Prostate gland (tissue), 2 donors: ENCODE results near the gene GJC1. TPM values are rescaled to one million over a fixed set of nuclear protein-coding genes. Genes with fewer than 3 reads are reported as not detected.

Experiments used
- DNase-seq: peaks from one replicate; pipeline ENCODE4 v3.0.0-alpha.2; 2019; ENCODE audit warnings: low spot score
- H3K27ac ChIP-seq, 2 donors: fragments of 200-600 bp; sonication (generic); 2 replicates each; pipeline ENCODE4 v1.5.1; 2017 to 2019
- H3K27me3 ChIP-seq: fragments of 200-600 bp; sonication (generic); replicated peaks from 2 replicates; pipeline ENCODE4 v1.5.1; 2019; ENCODE audit not compliant: insufficient read depth
- H3K36me3 ChIP-seq, 2 donors: fragments of 200-600 bp; sonication (generic); 1 replicate in 1 of 2; 2 replicates in 1 of 2; pipeline versions ENCODE4 v1.5.1 to v1.8.1; 2017 to 2019
- H3K4me1 ChIP-seq: fragments of 200-600 bp; sonication (generic); replicated peaks from 2 replicates; pipeline ENCODE4 v1.5.1; 2019
- H3K4me3 ChIP-seq, 2 donors: fragments of 200-600 bp; sonication (generic); 2 replicates each; pipeline ENCODE4 v1.5.1; 2017 to 2019
- H3K9me3 ChIP-seq: fragments of 200-600 bp; sonication (generic); 2 replicates; pipeline ENCODE4 v1.5.1; 2017
- POLR2A ChIP-seq: fragments of 450-650 bp; IDR thresholded peaks from one replicate; pipeline ENCODE4 v1.6.1; 2016; ENCODE audit warnings: antibody characterized with exemption, mild to moderate bottlenecking
- POLR2AphosphoS5 ChIP-seq: sonication (generic); formaldehyde crosslinking; IDR thresholded peaks from one replicate; pipeline ENCODE4 v1.6.1; 2017; ENCODE audit warnings: antibody characterized with exemption
- WGBS: methylation state at CpG from one replicate; pipeline ENCODE4 v1.1.5; 2018; 5-methylcytosine and 5-hydroxymethylcytosine counted together
- intact Hi-C: fragments of 100-400 bp; cut with DNase I; formaldehyde crosslinking; loops from one replicate; pipeline ENCODE4 v1.14.2; 2022
- total RNA-seq, 2 donors: library from RNA; depleted of rRNA; stranded (reverse); fragments of >200 nt; gene quantifications; one replicate each; pipeline ENCODE4 v1.1.0, GENCODE V29; 2016
- TF ChIP-seq, protein P1 (sequence below), 4 experiments: fragments of 200-600 bp in 2 of 4; fragments of 450-650 bp in 2 of 4; sonication (generic) in 2 of 4; IDR thresholded peaks; 1 replicate in 3 of 4; 2 replicates in 1 of 4; pipeline ENCODE4 v1.5.1; 2016 to 2019; ENCODE audit warnings: antibody characterized with exemption in 4 of 4, mild to moderate bottlenecking in 2 of 4, moderate library complexity in 2 of 4

GJC1 gene
- total RNA-seq, 2 donors from 2014 or later, result 5.3 to 18.3 TPM

- Histone ChIP-seq H3K4me1 (no peaks in the 10 kb centered on the region), H3K27ac (peak overlapping the region; percentile 51 to 72), H3K4me3 (peak overlapping the region in 1 of 2 donors; percentile 6), H3K27me3 (no peaks in the 10 kb centered on the region), H3K9me3 (no peaks in the 10 kb centered on the region), H3K36me3 (no peaks in the 10 kb centered on the region)
- 85% methylated on average over 9 of the region's 9 CpGs for WGBS
- intact Hi-C loops, result no loop called here
- no peak for TF ChIP-seq POLR2A
- no peak for TF ChIP-seq POLR2AphosphoS5
- TF ChIP-seq, protein P1, sequence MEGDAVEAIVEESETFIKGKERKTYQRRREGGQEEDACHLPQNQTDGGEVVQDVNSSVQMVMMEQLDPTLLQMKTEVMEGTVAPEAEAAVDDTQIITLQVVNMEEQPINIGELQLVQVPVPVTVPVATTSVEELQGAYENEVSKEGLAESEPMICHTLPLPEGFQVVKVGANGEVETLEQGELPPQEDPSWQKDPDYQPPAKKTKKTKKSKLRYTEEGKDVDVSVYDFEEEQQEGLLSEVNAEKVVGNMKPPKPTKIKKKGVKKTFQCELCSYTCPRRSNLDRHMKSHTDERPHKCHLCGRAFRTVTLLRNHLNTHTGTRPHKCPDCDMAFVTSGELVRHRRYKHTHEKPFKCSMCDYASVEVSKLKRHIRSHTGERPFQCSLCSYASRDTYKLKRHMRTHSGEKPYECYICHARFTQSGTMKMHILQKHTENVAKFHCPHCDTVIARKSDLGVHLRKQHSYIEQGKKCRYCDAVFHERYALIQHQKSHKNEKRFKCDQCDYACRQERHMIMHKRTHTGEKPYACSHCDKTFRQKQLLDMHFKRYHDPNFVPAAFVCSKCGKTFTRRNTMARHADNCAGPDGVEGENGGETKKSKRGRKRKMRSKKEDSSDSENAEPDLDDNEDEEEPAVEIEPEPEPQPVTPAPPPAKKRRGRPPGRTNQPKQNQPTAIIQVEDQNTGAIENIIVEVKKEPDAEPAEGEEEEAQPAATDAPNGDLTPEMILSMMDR (IDR thresholded peaks at IDR 0.05), result no peak
- no peak for DNase-seq
Observed at GRCh38 chr17:44796731-44797130, 33.4 kb downstream of the GJC1 start.

DNA sequence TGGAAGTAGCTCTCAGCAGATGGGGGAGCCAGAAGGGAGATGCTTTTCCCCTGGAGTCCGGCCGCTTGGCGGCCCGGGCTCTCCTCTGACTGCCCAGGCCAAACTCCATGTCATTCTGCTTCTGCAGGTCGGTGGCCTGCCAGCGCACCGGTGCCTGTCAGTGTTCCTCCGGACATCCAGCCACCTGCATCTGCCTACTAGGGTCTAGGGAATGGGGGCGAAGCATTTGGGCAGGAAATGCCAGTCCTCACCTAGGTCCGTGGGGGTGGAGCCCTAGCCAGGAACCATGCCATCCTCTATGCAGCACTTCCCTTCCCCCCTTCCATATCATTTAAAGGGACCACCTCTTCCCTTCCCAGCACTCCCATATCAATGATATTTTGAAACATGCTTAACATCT is 34.2 kb downstream of the GJC1 start:
- WGBS, result 79% methylated on average over 10 of the region's 10 CpGs
- Histone ChIP-seq H3K4me1 (no peaks in the 10 kb centered on the region), H3K36me3 (no peaks in the 10 kb centered on the region), H3K4me3 (peak overlapping the region in 1 of 2 donors; percentile 5), H3K27ac (peak overlapping the region; percentile 42 to 51), H3K9me3 (no peaks in the 10 kb centered on the region), H3K27me3 (no peaks in the 10 kb centered on the region)
- no peak for DNase-seq
- no peak for TF ChIP-seq POLR2AphosphoS5
- TF ChIP-seq, protein P1 (IDR thresholded peaks at IDR 0.05), result no peak
- TF ChIP-seq POLR2A, result no peak
- intact Hi-C loops, result no loop called here

GRCh38 chr17:44795421-44795820 is 34.7 kb downstream of the GJC1 start:
- intact Hi-C loops, result no loop called here
- 79% methylated on average over 9 of the region's 9 CpGs for WGBS

DNA sequence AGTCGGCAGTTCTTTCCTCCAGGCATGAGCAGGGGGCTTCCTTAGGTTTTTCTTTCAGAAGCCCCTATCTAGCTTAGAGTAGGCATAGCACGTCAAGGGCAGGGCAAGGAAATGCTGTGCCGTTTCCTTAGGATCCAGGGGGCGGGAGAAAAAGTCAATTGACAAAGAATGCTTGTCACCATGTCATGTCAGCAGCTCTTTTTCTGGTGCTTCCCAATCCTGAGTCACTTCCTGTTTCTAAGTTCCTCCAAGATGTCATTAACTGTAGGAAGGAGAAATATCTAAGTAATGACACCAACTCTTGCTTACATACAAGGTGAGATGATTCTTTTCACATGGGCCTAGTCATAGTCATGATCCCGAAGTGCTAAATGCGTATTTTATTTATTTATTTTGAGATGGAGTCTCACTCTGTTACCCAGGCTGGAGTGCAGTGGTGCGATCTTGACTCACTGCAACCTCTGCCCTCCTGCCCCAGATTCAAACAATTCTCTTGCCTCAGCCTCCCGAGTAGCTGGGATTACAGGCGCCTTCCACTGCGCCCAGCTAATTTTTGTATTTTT is 35.2 kb downstream of the GJC1 start:
- H3K4me3 ChIP-seq, result no peak overlapping the region
- H3K9me3 ChIP-seq, result no peaks in the 10 kb centered on the region
- H3K4me1 ChIP-seq, result no peaks in the 10 kb centered on the region
- peak overlapping the region; percentile 33 to 36 for H3K27ac ChIP-seq
- TF ChIP-seq, protein P1 (IDR thresholded peaks at IDR 0.05), result no peak
- TF ChIP-seq POLR2A (no peak), POLR2AphosphoS5 (no peak)
- no peaks in the 10 kb centered on the region for H3K36me3 ChIP-seq
- DNase-seq, result no peak
- no peaks in the 10 kb centered on the region for H3K27me3 ChIP-seq
- intact Hi-C loops, result no loop called here
- WGBS, result 53% methylated on average over 10 of the region's 10 CpGs

More at GRCh38 chr17:44795421-44795820, 34.7 kb downstream of the GJC1 start:
- no peaks in the 10 kb centered on the region for H3K9me3 ChIP-seq
- no peak overlapping the region for H3K4me3 ChIP-seq
- no peaks in the 10 kb centered on the region for H3K4me1 ChIP-seq
- peak overlapping the region; percentile 36 to 42 for H3K27ac ChIP-seq
- H3K36me3 ChIP-seq, result no peaks in the 10 kb centered on the region
- DNase-seq, result no peak
- no peaks in the 10 kb centered on the region for H3K27me3 ChIP-seq
- TF ChIP-seq POLR2A, result no peak
- TF ChIP-seq, protein P1 (IDR thresholded peaks at IDR 0.05), result no peak
- TF ChIP-seq POLR2AphosphoS5, result no peak
